GM18951 (cell line): ENCODE results near the gene MTMR1.

Experiments used
- POLR2A ChIP-seq: IDR thresholded peaks from 4 replicates; pipeline ENCODE4 v1.6.1; 2011; ENCODE audit warnings: mild to moderate bottlenecking; ENCODE audit not compliant: insufficient read length, insufficient read depth; ENCODE audit errors: extremely low read depth
- in situ Hi-C: fragments of 300-500 bp; cut with MboI; formaldehyde crosslinking; loops from one replicate; pipeline ENCODE4 v1.12.0; 2022; ENCODE audit warnings: low sequenced_read_pairs, mixed read lengths, inconsistent platforms; ENCODE audit not compliant: unreplicated experiment

MTMR1 gene

GRCh38 chrX:150759568-150760416 lies 66.6 kb downstream of the MTMR1 start:
- in situ Hi-C loops, result loop anchor here (25.0 kb wide), 1 partner anchor 228 kb away; the partner anchor contains the start of gene HMGB3
- no peak for TF ChIP-seq POLR2A

- TF ChIP-seq POLR2A, result no peak
- in situ Hi-C loops, result loop anchor here (25.0 kb wide), 1 partner anchor 226 kb away; the partner anchor contains the start of gene HMGB3
Measured at GRCh38 chrX:150761176-150761818, 68.1 kb downstream of the MTMR1 start.

- in situ Hi-C loops, result loop anchor here (25.0 kb wide), 1 partner anchor 225 kb away; the partner anchor contains the start of gene HMGB3
- TF ChIP-seq POLR2A, result no peak
Measured at GRCh38 chrX:150761819-150762216, 68.6 kb downstream of the MTMR1 start.

GRCh38 chrX:150762258-150763165 lies 69.3 kb downstream of the MTMR1 start:
- TF ChIP-seq POLR2A, result no peak
- in situ Hi-C loops, result loop anchor here (25.0 kb wide), 1 partner anchor 225 kb away; the partner anchor contains the start of gene HMGB3

GRCh38 chrX:150763303-150763797 lies 70.2 kb downstream of the MTMR1 start:
- TF ChIP-seq POLR2A, result no peak
- in situ Hi-C loops, result loop anchor here (25.0 kb wide), 1 partner anchor 224 kb away; the partner anchor contains the start of gene HMGB3

- no peak for TF ChIP-seq POLR2A
- in situ Hi-C loops, result loop anchor here (25.0 kb wide), 1 partner anchor 223 kb away; the partner anchor contains the start of gene HMGB3
Measured at GRCh38 chrX:150763810-150764209, 70.6 kb downstream of the MTMR1 start.

- in situ Hi-C loops, result loop anchor here (25.0 kb wide), 1 partner anchor 222 kb away; the partner anchor contains the start of gene HMGB3
- no peak for TF ChIP-seq POLR2A
Measured at GRCh38 chrX:150765237-150765636, 72.0 kb downstream of the MTMR1 start.

- in situ Hi-C loops, result loop anchor here (25.0 kb wide), 1 partner anchor 221 kb away; the partner anchor contains the start of gene HMGB3
- no peak for TF ChIP-seq POLR2A
Measured at GRCh38 chrX:150765782-150766350, 72.7 kb downstream of the MTMR1 start.

GRCh38 chrX:150766351-150767044 lies 73.3 kb downstream of the MTMR1 start:
- in situ Hi-C loops, result loop anchor here (25.0 kb wide), 1 partner anchor 221 kb away; the partner anchor contains the start of gene HMGB3
- no peak for TF ChIP-seq POLR2A

- no peak for TF ChIP-seq POLR2A
- in situ Hi-C loops, result loop anchor here (25.0 kb wide), 1 partner anchor 220 kb away; the partner anchor contains the start of gene HMGB3
Measured at GRCh38 chrX:150767045-150767395, 73.8 kb downstream of the MTMR1 start.

- no peak for TF ChIP-seq POLR2A
- in situ Hi-C loops, result loop anchor here (25.0 kb wide), 1 partner anchor 220 kb away; the partner anchor contains the start of gene HMGB3
Measured at GRCh38 chrX:150767475-150768131, 74.4 kb downstream of the MTMR1 start.
